Measurements from ENCODE around the gene CTTNBP2. TPM values are rescaled to one million over a fixed set of nuclear protein-coding genes. Genes with fewer than 3 reads are reported as not detected.
A peak's percentile ranks its signal among the peaks of the same experiment; 100 is the strongest.

Gene CTTNBP2
- total RNA-seq, 4 donors from 2014 or later: 2.6 to 6.2 (median 4.3) TPM

- Histone ChIP-seq H3K27me3 (no peaks in the 10 kb centered on the region), H3K27ac (peak overlapping the region in 1 of 4 donors; percentile 17), H3K9me3 (no peaks in the 10 kb centered on the region), H3K4me1 (peaks cover 5 to 27% (median 9%) of the 10 kb centered on the region in 4 donors), H3K36me3 (no peaks in the 10 kb centered on the region), H3K4me3 (no peak overlapping the region)
- intact Hi-C loops (cut with DNase I; ENCODE audit: low total_unique reads): no loop called here
- DNase-seq: peak; percentile 9
- WGBS, 2 donors (ENCODE audit: low coverage in 1 of 2): 51 to 81% methylated on average over 4 to 5 of the region's 5 CpGs
- in situ Hi-C loops (cut with MboI; ENCODE audit: low pct_ligation_motif_present in 1 of 4, low pct_unique_long_range_greater_than_20kb in 1 of 4, low sequenced_read_pairs in 3 of 4): no loop called here
- TF ChIP-seq POLR2A (IDR thresholded peaks at IDR 0.05) (no peak), POLR2AphosphoS5 (IDR thresholded peaks at IDR 0.05) (no peak), CTCF (IDR thresholded peaks at IDR 0.05) (no peak), EP300 (IDR thresholded peaks at IDR 0.05; ENCODE audit: low read depth) (no peak)
These were observed 42.8 kb downstream of the CTTNBP2 start for GRCh38 chr7:117830422-117830954.

- in situ Hi-C loops (cut with MboI; ENCODE audit: low pct_ligation_motif_present in 1 of 4, low pct_unique_long_range_greater_than_20kb in 1 of 4, low sequenced_read_pairs in 3 of 4): no loop called here
- no peak for DNase-seq
- whole genome bisulfite sequencing, 2 donors (ENCODE audit: low coverage in 1 of 2): 73% methylated on average over 1 of the region's 1 CpG; no CpG with 5 or more reads in 1 of the 2 donors
- TF ChIP-seq POLR2A (IDR thresholded peaks at IDR 0.05) (no peak), CTCF (IDR thresholded peaks at IDR 0.05) (no peak), POLR2AphosphoS5 (IDR thresholded peaks at IDR 0.05) (no peak), EP300 (IDR thresholded peaks at IDR 0.05; ENCODE audit: low read depth) (no peak)
- no peak overlapping the region for H3K27ac ChIP-seq
- no peaks in the 10 kb centered on the region for H3K9me3 ChIP-seq
- intact Hi-C loops (cut with DNase I; ENCODE audit: low total_unique reads): no loop called here
- H3K27me3 ChIP-seq: no peaks in the 10 kb centered on the region
- H3K36me3 ChIP-seq: no peaks in the 10 kb centered on the region
- H3K4me3 ChIP-seq: no peak overlapping the region
- peaks cover 5 to 27% (median 9%) of the 10 kb centered on the region in 4 donors for H3K4me1 ChIP-seq
These were observed 43.7 kb downstream of the CTTNBP2 start for GRCh38 chr7:117829450-117830117.

- TF ChIP-seq POLR2A (IDR thresholded peaks at IDR 0.05) (no peak), EP300 (IDR thresholded peaks at IDR 0.05; ENCODE audit: low read depth) (no peak), CTCF (IDR thresholded peaks at IDR 0.05) (no peak), POLR2AphosphoS5 (IDR thresholded peaks at IDR 0.05) (no peak)
- Histone ChIP-seq H3K4me3 (no peak overlapping the region), H3K9me3 (no peaks in the 10 kb centered on the region), H3K36me3 (no peaks in the 10 kb centered on the region), H3K4me1 (peaks cover 5 to 27% (median 9%) of the 10 kb centered on the region in 4 donors), H3K27ac (no peak overlapping the region), H3K27me3 (no peaks in the 10 kb centered on the region)
- in situ Hi-C loops (cut with MboI; ENCODE audit: low pct_ligation_motif_present in 1 of 4, low pct_unique_long_range_greater_than_20kb in 1 of 4, low sequenced_read_pairs in 3 of 4): no loop called here
- DNase-seq: no peak
- intact Hi-C loops (cut with DNase I; ENCODE audit: low total_unique reads): no loop called here
- 67 to 84% methylated on average over 1 to 2 of the region's 2 CpGs for WGBS, 2 donors (ENCODE audit: low coverage in 1 of 2)
These were observed 44.4 kb downstream of the CTTNBP2 start for GRCh38 chr7:117828825-117829224.

GRCh38 chr7:117827862-117828261 is 45.4 kb downstream of the CTTNBP2 start:
- TF ChIP-seq EP300 (IDR thresholded peaks at IDR 0.05; ENCODE audit: low read depth) (no peak), CTCF (IDR thresholded peaks at IDR 0.05) (no peak), POLR2AphosphoS5 (IDR thresholded peaks at IDR 0.05) (no peak), POLR2A (IDR thresholded peaks at IDR 0.05) (no peak)
- no peaks in the 10 kb centered on the region for H3K9me3 ChIP-seq
- intact Hi-C loops (cut with DNase I; ENCODE audit: low total_unique reads) (no loop called here), in situ Hi-C loops (cut with MboI; ENCODE audit: low pct_ligation_motif_present in 1 of 4, low pct_unique_long_range_greater_than_20kb in 1 of 4, low sequenced_read_pairs in 3 of 4) (no loop called here)
- peaks cover 5 to 27% (median 9%) of the 10 kb centered on the region in 4 donors for H3K4me1 ChIP-seq
- no peak overlapping the region for H3K4me3 ChIP-seq
- DNase-seq: no peak
- WGBS, 2 donors (ENCODE audit: low coverage in 1 of 2): 11 to 33% methylated on average over 2 of the region's 2 CpGs
- H3K36me3 ChIP-seq: no peaks in the 10 kb centered on the region
- no peaks in the 10 kb centered on the region for H3K27me3 ChIP-seq
- no peak overlapping the region for H3K27ac ChIP-seq

Data from transverse colon (tissue), 4 donors.